GM18498 (cell line): Measurements from ENCODE around the gene RPLP1.

Source experiments
- ATAC-seq: cut with Tn5 transposase; IDR thresholded peaks from one replicate; pipeline ENCODE4 v1.9.1; 2021; ENCODE audit warnings: mild to moderate bottlenecking, moderate library complexity; ENCODE audit not compliant: unreplicated experiment

The RPLP1 gene

GRCh38 chr15:69452692-69453521, at the start of gene RPLP1:
Gene RPLP1, plus strand, starts transcription at chr15:69452818. Its CDS starts 131 bp downstream, at chr15:69452949.
- peak; percentile 87 for ATAC-seq

- no peak for ATAC-seq
Measured at GRCh38 chr15:69403594-69403993, 49.0 kb upstream of the RPLP1 start.

- no peak for ATAC-seq
Measured at GRCh38 chr15:69405110-69405509, 47.5 kb upstream of the RPLP1 start.

- no peak for ATAC-seq
Measured at GRCh38 chr15:69407719-69408400, 44.8 kb upstream of the RPLP1 start.

GRCh38 chr15:69408841-69409240, 43.8 kb upstream of the RPLP1 start:
- no peak for ATAC-seq

GRCh38 chr15:69410248-69410874, 42.3 kb upstream of the RPLP1 start:
- no peak for ATAC-seq

GRCh38 chr15:69412274-69412673, 40.3 kb upstream of the RPLP1 start:
- no peak for ATAC-seq

GRCh38 chr15:69412701-69413100, 39.9 kb upstream of the RPLP1 start:
- no peak for ATAC-seq

- ATAC-seq: peak; percentile 93
Measured at GRCh38 chr15:69413822-69414700, 38.6 kb upstream of the RPLP1 start, which contains the start of gene KIF23. Gene KIF23, plus strand, starts transcription at chr15:69414349. Its CDS starts 117 bp downstream, at chr15:69414466.

GRCh38 chr15:69414701-69415167, 37.9 kb upstream of the RPLP1 start:
- ATAC-seq: peak; percentile 29

GRCh38 chr15:69415381-69415780, 37.2 kb upstream of the RPLP1 start:
- no peak for ATAC-seq

GRCh38 chr15:69417581-69417980, 35.0 kb upstream of the RPLP1 start:
- ATAC-seq: no peak

- no peak for ATAC-seq
Measured at GRCh38 chr15:69421498-69421897, 31.1 kb upstream of the RPLP1 start.

GRCh38 chr15:69422336-69422895, 30.2 kb upstream of the RPLP1 start:
- ATAC-seq: no peak

GRCh38 chr15:69424001-69424400, 28.6 kb upstream of the RPLP1 start:
- ATAC-seq: no peak

- ATAC-seq: no peak
Measured at GRCh38 chr15:69424748-69425413, 27.7 kb upstream of the RPLP1 start.

GRCh38 chr15:69433831-69434230, 18.8 kb upstream of the RPLP1 start:
- ATAC-seq: no peak

GRCh38 chr15:69434238-69434637, 18.4 kb upstream of the RPLP1 start:
- ATAC-seq: no peak

GRCh38 chr15:69434679-69435078, 17.9 kb upstream of the RPLP1 start:
- no peak for ATAC-seq

GRCh38 chr15:69435985-69436384, 16.6 kb upstream of the RPLP1 start:
- no peak for ATAC-seq
